Umbilical cord (tissue), 2 donors: ENCODE results near the gene KIF5A. TPM values are rescaled to one million over a fixed set of nuclear protein-coding genes. Genes with fewer than 3 reads are reported as not detected.
"Not testable (repeated sequence)": the region's sequence is repeated elsewhere in the genome, so short reads cannot be mapped to it uniquely, and the experiment has no call there.

Experiments used
- DNase-seq: peaks from one replicate; pipeline ENCODE4 v3.0.0-alpha.2; 2015; ENCODE audit warnings: low spot score
- total RNA-seq: library from RNA; depleted of rRNA; stranded (reverse); fragments of >200 nt; gene quantifications from one replicate; pipeline ENCODE4 v1.2.3, GENCODE V29; 2014; ENCODE audit warnings: low replicate concordance; ENCODE audit not compliant: insufficient read depth

The KIF5A gene
- total RNA-seq, result 2.2 TPM

DNA sequence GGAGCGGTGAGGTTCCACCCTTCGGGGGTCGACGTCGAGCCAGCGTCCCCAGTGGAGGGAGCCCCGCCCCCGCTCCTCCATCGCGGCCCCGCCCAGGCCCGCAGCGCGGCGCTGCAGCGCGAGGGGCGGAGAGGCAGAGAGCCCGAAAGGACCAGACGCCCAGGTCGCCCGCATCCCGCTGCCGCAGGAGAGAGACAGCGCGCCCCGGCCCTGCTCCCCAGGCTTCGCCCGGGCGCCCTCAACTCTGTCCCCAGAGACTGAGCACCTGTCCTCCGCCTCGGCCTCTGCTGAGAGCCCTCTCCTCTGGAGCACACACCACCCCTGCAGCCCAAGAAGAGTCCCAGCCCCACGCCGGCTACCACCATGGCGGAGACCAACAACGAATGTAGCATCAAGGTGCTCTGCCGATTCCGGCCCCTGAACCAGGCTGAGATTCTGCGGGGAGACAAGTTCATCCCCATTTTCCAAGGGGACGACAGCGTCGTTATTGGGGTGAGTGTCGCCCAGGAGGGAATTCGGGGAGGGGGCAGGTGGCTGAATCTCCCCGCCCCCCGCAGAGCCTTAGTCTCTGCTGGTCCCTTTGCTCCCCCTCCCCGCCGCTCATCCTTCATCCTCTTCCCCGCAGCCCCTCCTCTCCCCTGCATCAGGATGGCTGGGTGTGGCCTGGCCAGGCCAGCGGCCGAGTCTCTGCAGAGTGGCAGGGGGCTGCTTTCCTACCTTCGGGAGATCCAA, at the start of gene KIF5A:
TSS of gene KIF5A (plus strand) at position 136 of the 732 bp plus-strand sequence. CDS start at position 364, 228 bp downstream.
- DNase-seq, result no peak

DNA sequence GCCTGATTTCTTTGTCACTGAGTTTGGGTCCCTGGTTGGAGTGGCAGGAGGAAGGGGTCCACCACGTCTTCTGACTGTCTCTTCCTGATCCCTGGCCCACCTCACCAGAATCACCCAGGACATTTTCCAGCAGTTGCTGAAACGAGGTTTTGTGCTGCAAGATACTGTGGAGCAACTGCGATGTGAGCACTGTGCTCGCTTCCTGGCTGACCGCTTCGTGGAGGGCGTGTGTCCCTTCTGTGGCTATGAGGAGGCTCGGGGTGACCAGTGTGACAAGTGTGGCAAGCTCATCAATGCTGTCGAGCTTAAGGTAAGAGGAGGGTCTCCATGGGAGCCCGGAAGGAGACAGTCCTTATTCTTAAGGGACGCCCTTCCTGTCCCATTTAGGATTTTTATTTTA, 49.6 kb upstream of the KIF5A start:
- no peak for DNase-seq

DNA sequence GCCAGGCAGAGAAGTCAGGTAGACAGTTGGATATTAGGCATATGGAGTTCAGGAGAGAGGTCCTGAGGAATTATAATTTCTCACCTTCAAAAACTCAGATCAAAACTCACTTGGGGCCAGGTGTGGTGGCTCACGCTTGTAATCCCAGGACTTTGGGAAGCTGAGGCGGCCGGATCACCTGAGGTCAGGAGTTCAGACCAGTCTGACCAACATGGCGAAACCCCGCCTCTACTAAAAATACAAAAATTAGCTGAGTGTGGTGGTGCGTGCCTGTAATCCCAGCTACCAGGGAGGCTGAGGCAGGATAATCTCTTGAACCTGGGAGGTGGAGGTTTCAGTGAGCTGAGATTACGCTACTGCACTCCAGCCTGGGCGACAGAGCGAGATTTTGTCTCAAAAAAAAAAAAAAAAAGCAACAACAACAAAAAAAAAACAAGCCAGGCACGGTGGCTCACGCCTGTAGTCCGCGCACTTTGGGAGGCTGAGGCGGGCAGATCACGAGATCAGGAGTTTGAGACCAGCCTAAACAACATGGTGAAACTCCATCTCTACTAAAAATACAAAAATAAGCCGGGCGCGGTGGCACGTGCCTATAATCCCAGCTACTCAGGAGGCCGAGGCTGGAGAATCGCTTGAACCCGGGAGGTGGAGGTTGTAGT, 47.4 kb upstream of the KIF5A start:
- DNase-seq, result not testable (repeated sequence)

DNA sequence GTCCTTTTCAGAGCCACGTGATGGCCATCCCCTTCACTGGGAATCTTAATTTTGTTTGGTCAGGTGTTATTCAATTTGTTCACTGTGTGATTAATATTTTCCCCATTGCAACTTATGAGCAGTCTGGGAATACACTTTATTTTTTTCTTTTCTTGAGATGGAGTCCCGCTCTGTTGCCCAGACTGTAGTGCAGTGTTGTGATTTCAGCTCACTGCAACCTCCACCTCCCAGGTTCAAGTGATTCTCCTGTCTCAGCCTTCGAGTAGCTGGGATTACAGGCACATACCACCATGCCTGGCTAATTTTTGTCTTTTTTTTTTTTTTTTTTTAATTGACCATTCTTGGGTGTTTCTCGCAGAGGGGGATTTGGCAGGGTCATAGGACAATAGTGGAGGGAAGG, 43.3 kb upstream of the KIF5A start:
- not testable (repeated sequence) for DNase-seq

DNA sequence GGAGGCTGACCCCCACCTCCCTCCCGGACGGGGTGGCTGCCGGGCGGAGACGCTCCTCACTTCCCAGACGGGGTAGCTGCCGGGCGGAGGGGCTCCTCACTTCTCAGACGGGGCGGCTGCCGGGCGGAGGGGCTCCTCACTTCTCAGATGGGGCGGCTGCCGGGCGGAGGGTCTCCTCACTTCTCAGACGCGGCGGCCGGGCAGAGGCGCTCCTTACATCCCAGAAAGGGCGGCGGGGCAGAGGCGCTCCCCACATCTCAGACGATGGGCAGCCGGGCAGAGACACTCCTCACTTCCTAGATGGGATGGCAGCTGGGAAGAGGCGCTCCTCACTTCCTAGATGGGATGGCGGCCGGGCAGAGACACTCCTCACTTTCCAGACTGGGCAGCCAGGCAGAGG, 42.0 kb upstream of the KIF5A start:
- DNase-seq, result not testable (repeated sequence)

DNA sequence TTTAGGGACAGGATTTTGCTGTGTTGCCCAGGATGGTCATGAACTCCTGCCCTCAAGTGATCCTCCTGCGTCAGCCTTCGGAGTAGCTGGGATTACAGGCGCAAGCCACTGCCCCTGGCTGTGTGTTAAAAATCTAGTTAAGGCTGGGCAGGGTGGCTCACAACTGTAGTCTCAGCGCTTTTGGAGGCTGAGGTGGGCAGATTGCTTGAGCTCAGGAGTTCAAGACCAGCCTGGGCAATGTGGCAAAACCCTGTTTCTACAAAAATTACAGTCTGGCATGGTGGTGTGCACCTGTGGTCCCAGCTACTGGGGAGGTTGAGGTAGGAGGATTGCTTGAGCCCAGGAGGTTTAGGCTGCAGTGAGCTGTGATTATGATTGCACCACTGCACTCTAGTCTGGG, 38.7 kb upstream of the KIF5A start:
- DNase-seq, result no peak

DNA sequence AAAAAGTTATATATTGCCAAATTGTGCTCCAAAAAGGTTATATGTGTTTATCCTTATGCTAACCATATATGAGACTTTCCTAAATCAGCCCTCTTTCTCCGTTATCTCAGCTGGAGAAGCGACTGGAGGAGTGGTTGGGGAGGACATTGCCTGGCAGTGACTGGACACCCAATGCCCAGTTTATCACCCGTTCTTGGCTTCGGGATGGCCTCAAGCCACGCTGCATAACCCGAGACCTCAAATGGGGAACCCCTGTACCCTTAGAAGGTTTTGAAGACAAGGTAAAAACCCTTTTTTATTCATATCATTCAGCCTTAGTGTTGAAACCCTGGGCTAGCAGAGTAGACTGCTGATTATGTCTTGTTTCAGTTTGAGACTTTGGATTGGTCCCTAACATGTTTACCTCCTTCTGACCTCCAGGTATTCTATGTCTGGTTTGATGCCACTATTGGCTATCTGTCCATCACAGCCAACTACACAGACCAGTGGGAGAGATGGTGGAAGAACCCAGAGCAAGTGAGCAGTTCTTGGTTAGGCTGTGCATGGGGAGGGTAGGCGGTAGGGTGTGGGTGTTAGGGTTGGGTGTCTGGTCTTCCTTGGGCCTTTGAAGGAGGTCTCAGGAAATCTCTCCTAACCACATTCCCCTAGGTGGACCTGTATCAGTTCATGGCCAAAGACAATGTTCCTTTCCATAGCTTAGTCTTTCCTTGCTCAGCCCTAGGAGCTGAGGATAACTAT, 38.1 kb upstream of the KIF5A start:
- no peak for DNase-seq

DNA sequence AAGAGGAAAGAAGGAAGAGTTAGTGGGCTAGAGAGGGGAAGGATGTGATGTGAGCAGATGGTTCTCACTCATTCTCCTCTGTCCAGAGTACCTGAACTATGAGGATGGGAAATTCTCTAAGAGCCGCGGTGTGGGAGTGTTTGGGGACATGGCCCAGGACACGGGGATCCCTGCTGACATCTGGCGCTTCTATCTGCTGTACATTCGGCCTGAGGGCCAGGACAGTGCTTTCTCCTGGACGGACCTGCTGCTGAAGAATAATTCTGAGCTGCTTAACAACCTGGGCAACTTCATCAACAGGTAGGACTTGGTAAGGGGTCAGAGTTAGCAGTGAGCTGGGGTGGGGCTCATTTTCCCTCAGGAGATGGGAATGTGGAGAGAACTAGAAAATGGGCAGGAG, 37.2 kb upstream of the KIF5A start:
- no peak for DNase-seq

DNA sequence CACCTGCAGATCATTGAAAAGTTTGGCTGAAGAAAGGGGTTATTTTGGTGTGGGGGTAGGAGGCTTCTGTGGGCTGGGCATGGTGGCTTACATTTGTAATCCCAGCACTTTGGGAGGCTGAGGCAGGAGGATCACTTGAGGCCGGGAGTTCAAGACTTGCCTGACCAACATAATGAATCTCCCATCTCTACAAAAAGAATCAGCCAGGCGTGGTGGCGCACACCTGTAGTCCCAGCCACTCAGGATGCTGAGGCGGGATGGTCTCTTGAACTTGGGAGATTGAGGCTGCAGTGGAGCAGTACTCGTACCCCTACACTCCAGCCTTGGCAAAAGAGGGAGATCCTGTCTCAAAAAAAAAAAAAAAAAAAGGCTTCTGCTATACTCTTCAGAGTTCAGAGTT, 36.6 kb upstream of the KIF5A start:
- no peak for DNase-seq

DNA sequence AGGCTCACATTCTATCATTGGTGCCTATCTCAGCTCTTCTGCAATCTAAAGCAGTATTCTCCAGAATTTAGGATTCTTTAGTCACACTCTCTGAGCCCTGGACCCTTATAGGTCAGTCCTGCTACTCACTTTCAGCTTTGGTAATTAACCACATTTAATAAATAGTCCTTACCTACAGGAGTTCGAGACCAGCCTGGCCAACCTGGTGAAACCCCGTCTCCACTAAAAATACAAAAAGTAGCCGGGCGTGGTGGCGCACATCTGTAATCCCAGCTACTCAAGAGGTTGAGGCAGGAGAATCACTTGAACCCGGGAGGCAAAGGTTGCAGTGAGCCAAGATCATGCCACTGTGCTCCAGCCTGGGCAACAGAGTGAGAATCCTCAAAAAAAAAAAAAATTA, 36.2 kb upstream of the KIF5A start:
- not testable (repeated sequence) for DNase-seq

DNA sequence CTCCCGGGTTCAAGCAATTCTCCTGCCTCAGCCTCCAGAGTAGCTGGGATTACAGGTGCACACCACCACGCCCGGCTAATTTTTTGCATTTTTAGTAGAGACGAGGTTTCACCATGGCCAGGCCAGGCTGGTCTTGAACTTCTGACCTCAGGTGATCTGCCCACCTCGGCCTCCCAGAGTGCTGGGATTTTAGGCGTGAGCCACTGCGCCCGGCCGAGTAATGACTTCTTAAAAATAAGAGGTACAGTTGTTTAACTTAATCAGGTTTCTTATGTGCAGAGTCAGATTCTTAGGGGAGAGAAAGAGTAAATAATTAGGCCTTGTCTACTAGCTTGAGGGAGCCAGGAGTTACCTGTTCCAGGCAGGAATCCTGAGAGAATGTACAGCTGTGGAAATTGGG, 35.6 kb upstream of the KIF5A start:
- DNase-seq, result not testable (repeated sequence)

DNA sequence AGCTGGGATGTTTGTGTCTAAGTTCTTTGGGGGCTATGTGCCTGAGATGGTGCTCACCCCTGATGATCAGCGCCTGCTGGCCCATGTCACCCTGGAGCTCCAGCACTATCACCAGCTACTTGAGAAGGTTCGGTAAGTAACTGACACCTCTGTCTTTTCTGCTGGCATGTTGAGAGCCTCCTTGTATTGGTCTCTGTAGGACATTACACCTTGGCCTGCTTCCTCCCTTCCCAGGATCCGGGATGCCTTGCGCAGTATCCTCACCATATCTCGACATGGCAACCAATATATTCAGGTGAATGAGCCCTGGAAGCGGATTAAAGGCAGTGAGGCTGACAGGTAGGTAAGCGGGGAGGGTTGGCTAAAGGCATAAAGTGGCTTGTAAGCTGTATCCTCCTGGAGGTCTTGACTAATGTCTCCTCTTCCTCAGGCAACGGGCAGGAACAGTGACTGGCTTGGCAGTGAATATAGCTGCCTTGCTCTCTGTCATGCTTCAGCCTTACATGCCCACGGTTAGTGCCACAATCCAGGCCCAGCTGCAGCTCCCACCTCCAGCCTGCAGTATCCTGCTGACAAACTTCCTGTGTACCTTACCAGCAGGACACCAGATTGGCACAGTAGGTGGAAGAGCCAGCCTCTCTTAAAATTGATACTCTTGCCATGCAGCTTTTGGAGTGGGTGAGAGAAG, 35.0 kb upstream of the KIF5A start:
- DNase-seq, result no peak

DNA sequence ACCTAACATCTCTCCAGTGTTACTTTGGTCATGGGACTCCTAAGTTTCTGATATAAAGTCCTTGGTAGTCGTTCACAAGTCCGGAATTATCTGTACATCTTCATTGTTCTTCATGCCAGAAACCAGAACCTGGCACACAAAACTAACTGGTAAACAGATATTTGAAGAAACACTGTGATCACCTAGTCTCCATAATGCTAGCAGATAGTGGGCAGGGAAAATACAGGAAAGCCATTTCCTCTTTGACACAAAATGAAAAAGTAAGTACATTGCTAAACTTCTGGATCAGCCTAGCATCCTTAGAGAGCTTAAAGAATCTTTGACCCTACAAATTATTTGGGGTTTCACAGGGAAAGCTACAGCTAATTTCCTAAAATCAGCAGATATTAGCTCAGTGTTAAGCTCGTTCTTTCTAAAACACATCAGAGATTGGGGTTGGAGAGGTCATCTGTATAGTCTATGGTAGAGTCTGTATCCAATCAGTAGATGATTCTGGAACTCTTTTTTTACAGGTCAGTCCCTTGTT, 34.4 kb upstream of the KIF5A start:
- no peak for DNase-seq

DNA sequence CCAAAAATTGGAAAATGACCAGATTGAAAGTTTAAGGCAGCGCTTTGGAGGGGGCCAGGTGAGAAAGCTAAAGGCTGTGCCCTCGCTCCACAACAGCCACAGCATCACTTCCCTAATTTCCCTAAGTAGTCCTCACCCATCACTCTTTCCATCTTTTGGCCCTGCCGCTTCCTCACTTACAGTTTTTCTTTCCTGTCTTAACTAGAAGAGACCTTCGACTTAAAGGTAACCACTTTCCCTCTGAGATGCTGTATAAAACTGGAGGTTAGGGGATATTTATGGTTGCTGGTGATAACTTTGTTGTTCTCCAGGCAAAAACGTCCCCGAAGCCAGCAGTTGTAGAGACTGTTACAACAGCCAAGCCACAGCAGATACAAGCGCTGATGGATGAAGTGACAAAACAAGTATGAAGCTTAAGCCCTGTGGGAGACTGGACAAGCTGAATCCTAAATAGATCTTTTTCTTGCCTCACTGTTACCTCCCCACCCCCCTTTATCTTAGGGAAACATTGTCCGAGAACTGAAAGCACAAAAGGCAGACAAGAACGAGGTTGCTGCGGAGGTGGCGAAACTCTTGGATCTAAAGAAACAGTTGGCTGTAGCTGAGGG, 33.8 kb upstream of the KIF5A start:
- DNase-seq, result no peak

DNA sequence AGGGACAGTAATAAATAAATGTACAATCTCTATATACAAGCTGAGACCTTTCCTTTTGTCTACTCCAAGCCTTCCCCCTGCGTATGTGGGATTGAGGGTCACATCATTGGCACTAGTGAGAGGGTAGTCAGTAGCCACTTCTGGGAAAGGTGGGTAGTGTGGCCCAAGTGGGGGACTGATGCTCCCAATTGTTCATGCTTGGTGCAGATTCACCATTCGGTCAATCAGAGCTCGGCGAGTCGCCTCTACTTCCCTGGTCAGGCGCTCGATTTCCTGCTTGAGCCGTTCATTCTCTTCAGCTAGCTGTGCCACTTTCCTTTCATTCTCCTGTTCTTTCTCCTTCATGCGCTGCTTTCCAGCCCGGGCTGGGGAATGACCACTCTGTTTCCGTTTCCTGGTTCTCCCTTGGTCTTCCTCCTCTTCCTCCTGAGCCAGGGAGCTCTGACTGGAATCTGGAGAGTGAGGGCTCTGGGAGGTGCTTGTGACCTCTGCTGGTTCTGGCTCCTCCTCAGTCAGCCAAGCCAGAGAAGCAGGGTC, 33.2 kb upstream of the KIF5A start:
- no peak for DNase-seq

DNA sequence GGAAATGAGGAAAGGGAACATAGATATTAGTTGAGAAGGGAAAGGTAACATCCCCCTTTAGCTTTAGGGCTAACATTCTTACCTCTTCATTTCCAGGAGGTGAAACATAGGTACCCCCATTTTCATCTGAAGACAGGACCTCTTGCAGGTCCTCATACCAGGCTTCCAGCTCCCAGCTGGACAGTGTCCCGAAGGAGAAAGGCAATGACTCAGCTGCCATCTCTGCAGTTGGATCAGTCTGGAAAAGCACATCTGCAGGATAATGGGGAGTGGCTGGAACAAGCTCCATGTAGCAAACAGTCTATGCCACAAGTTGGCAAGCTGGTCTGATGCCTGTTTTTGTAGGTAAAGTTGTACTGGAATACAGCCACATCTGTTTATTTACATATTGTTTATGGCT, 32.7 kb upstream of the KIF5A start:
- DNase-seq, result no peak

DNA sequence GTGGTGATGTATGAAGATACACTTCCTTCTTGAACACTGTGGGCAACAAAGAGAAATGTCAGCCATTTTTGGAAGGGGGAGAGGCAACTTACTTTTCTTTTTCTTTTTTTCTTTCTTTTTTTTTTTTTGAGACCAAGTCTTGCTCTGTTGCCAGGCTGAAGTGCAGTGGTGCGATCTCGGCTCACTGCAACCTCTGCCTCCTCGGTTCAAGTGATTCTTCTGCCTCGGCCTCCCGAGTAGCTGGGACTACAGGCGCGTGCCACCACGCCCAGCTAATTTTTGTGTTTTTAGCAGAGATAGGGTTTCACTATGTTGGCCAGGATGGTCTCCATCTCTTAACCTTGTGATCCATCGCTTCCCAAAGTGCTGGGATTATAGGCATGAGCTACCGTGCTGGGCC, 32.1 kb upstream of the KIF5A start:
- not testable (repeated sequence) for DNase-seq

DNA sequence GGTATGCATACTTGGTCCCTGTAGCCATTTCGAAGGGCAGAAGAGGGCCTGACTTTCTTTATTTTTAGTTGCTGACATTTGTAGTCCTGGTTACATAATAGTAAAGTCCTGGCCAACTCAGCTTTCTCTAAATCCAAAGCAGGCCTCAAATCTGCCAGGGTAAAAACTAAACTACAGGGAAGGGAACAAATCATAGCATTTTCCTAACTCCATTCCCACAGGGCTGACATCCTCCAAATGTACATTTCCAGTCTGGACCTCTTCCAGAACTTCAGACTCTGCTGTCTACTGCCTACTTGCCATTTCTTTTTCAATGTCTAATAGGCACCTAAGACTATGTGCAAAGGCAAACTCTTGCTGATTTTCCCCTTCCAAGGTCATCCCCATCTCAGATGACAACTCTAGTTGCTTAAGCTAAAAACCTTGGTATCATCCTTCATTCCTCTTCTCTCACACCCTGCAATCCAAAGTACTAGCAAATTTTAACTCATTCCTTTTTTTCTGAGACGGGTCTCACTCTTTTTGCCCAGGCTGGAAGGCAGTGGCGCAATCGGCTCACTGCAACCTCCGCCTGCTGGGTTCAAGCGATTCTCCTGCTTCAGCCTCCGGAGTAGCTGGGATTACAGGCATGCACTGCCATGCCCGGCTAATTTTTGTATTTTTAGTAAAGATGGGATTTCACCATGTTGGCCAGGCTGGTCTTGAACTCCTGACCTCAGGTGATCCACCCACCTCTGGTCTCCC, 31.5 kb upstream of the KIF5A start:
- DNase-seq, result peak; percentile 66

DNA sequence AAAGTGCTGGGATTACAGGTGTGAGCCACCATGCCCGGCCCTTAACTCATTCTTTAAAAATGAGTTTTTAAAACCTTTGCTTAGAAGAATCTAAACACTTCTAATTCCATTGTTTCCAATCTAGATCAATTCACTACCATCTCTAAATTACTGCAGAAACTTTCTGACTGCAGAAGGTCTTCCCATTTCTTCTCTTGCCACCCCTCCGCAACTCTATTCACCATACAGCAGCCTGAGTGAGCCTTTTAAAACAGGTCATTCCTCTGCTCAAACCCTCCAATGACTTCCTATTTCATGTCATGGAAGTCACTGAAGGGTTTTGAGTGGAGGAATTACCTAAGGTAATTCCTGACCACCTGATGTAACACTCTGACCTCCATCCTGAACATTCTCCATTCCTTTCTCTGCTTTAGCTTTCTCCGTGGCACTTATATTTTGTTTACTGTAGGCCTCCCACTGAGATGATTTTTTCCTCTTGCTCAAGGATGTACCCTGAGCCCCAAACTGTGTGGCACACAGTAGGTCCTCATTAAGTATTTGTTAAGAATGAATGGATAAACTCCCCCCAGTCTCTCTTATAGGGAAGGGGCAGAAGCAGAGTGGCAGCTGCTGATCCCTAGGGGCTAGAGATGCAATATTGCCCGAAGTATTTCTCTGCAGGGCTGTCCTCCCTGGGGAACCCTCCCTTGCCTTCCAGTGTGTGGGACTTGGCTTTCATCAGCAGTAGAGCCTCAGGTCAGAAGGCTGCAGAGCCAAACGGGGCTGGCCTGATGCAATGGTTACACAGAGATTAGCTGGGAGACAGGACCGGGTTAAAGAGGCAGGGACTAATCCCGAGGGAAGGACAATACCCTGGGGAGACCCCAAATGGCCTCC, 30.7 kb upstream of the KIF5A start:
- DNase-seq, result peak; percentile 35

DNA sequence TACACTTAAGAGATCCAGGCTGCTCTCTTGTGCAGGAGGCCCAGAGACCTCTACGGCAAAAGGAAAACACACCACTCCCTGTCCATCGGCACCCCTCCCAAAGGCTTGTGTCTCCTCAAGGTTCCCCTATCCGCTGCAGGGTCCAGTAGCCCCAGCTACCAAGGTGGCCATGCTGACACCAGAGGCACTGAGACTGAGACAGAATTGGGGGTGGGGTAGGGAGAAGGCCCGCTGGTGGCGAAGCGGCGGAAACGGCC, 30.1 kb upstream of the KIF5A start:
- no peak for DNase-seq
